ENCODE data around the gene LMX1B. TPM values are rescaled to one million over a fixed set of nuclear protein-coding genes. Genes with fewer than 3 reads are reported as not detected.
"Not testable (repeated sequence)": the region's sequence is repeated elsewhere in the genome, so short reads cannot be mapped to it uniquely, and the experiment has no call there.

LMX1B gene
- total RNA-seq, 2 donors from 2014 or later = not detected

DNA sequence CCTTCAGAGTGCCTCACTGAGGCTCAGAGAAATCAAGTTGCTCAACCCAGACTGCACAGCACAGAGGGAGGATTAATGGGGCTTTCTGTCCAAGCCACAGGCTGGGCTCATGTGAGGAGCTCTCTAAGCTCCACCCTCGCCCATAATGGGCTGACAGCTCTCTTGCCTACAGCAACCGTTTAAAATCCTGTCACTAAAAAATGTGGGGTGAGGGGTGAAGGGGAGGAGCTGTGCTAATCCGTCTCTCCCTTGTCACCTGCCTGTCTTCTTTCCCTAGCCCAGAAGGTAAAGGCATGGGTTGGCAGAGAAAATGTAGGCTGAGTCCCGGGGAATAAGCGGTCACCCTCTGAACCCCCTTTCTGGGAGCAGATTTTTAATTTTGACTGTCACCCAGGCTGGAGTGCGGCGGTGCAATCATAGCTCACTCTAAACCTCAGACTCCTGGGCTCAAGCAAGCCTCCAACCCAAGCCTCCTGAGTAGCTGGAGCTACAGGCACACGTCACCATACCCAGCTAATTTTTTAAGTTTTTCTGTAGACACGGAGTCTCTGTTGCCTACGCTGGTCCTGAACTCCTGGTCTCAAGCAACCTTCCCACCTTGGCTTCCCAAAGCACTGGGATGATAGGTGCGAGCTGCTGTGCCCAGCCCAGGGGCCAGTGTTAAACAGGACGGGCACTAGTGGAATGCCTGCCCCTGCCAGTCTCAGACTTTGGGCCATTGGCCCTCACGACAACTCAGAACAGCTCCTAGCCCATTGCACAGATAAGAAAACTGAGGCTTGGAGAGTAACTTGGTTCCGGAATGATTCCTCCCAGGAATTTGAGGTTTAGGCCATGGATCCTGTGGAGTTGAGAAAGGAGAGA lies 89.5 kb downstream of the LMX1B start:
- DNase-seq (ENCODE audit: low spot score) (peak; percentile 22), ATAC-seq (no peak)
- peaks cover 14 to 21% of the 10 kb centered on the region in 2 donors for H3K4me1 Mint-ChIP-seq (ENCODE audit: low read depth in 2 of 2)
- H3K4me3 Mint-ChIP-seq = no peak overlapping the region
- no peaks in the 10 kb centered on the region for H3K36me3 Mint-ChIP-seq
- no peaks in the 10 kb centered on the region for H3K9me3 Mint-ChIP-seq
- no peak overlapping the region for H3K27ac Mint-ChIP-seq
- H3K27me3 Mint-ChIP-seq = peaks cover 28 to 31% of the 10 kb centered on the region in 2 donors

DNA sequence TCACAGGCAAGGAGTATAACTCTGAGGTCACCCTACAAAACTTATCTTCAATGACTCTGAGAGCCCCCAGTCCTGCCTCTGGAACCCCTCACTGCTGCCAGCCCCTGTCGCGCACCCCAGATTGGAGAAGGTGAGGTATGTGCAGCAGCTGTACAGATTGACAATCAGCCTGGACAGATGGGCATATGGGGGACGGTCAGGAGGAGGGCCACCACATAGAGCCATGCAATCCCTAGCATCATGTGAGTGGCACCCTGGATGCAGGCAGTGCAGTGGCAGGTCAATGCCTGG lies 90.1 kb downstream of the LMX1B start:
- H3K36me3 Mint-ChIP-seq = no peaks in the 10 kb centered on the region

DNA sequence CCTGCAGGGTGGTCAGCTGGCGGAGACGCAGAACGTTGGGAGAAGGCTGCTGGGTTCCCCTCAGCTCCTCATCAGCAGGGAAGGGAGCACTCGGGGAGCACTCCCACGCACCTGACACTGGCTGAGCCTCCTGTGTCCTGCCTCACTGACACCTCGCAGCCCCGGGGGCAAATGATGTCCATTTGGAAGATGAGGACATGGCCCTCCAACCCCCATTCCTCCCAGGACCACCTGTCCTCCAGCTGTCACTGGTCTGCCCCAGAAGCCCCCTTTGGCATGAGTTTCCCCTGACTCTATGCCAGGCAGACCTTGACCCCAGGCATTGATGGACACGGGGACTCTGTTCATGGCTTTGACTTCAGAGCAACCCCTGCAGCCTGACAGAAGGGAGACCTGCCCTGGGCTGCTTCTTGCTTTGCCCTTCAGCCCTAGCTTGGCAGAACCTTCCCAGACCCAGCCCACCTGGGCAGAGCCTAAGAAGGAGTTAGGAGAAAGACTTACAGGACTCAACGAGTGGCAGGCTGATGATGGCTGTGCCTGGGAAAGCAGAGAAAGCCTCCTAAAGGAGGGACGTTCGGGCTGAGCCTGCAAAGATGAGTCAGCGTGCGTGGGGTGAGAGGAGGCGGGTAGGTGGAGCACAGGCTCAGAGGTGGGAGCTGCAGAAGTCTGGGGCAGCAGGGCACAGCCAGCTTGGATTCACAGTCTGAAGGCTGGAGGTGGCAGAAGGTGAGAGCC lies 90.6 kb downstream of the LMX1B start:
- Mint-ChIP-seq H3K4me1 (ENCODE audit: low read depth in 2 of 2) (peaks cover 14 to 21% of the 10 kb centered on the region in 2 donors), H3K9me3 (no peaks in the 10 kb centered on the region), H3K27ac (no peak overlapping the region), H3K36me3 (no peaks in the 10 kb centered on the region), H3K27me3 (peaks cover 28 to 31% of the 10 kb centered on the region in 2 donors), H3K4me3 (no peak overlapping the region)
- no peak for ATAC-seq
- DNase-seq (ENCODE audit: low spot score) = peak; percentile 28

More for the DNA sequence above, 90.1 kb downstream of the LMX1B start:
- H3K4me3 Mint-ChIP-seq = no peak overlapping the region
- H3K27me3 Mint-ChIP-seq = peaks cover 28 to 31% of the 10 kb centered on the region in 2 donors
- DNase-seq (ENCODE audit: low spot score) (peak; percentile 23), ATAC-seq (no peak)
- H3K9me3 Mint-ChIP-seq = no peaks in the 10 kb centered on the region
- H3K27ac Mint-ChIP-seq = no peak overlapping the region
- peaks cover 14 to 21% of the 10 kb centered on the region in 2 donors for H3K4me1 Mint-ChIP-seq (ENCODE audit: low read depth in 2 of 2)

DNA sequence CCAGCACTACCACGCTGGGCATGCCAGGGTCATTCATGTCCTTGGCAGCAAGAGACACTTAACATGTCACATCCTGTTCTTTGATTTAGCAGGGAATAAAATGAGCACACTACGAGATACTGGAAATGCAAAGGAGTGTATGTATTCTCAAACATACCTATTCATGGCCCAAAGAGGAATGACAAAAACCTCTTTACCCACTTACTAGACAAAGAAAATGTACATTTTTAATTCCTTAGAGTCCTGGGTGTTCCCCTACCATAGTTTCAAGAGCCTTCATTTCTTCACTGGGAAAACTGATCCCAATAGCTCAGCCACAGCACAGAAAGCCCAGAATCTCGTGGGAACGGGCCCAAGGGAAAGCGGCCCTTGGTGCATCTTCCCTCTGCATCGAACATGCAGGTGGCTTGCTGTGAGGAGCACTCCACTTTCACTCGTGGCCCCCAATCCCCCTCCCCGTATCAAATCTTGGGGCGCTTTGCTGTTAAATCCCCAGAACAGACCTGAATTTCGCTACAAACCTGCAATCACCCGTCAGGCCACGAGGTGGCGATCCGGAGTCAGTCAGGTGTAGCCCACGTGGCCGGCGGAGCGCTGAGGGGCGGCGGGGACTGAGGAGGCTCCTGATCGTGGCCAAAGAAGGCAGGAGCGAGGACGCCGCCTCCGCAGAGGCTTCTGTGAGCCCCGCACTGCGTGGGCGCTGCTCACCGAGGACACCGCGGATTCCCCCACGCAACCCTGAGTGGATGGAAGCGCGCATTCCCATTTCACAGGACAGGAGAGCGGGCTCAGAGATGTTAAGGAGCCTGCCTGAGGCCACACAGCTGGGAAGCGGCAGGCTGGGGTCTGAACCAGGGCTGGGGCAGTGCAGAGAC lies 91.4 kb downstream of the LMX1B start:
- H3K27me3 Mint-ChIP-seq = peaks cover 28% of the 10 kb centered on the region in 2 donors
- peaks cover 14 to 21% of the 10 kb centered on the region in 2 donors for H3K4me1 Mint-ChIP-seq (ENCODE audit: low read depth in 2 of 2)
- peak overlapping the region; percentile 62 for H3K4me3 Mint-ChIP-seq
- ATAC-seq = peak; percentile 76 to 82
- peak overlapping the region in 1 of 2 donors; percentile 22 for H3K27ac Mint-ChIP-seq
- H3K9me3 Mint-ChIP-seq = no peaks in the 10 kb centered on the region
- peak; percentile 82 for DNase-seq (ENCODE audit: low spot score)
- no peaks in the 10 kb centered on the region for H3K36me3 Mint-ChIP-seq

DNA sequence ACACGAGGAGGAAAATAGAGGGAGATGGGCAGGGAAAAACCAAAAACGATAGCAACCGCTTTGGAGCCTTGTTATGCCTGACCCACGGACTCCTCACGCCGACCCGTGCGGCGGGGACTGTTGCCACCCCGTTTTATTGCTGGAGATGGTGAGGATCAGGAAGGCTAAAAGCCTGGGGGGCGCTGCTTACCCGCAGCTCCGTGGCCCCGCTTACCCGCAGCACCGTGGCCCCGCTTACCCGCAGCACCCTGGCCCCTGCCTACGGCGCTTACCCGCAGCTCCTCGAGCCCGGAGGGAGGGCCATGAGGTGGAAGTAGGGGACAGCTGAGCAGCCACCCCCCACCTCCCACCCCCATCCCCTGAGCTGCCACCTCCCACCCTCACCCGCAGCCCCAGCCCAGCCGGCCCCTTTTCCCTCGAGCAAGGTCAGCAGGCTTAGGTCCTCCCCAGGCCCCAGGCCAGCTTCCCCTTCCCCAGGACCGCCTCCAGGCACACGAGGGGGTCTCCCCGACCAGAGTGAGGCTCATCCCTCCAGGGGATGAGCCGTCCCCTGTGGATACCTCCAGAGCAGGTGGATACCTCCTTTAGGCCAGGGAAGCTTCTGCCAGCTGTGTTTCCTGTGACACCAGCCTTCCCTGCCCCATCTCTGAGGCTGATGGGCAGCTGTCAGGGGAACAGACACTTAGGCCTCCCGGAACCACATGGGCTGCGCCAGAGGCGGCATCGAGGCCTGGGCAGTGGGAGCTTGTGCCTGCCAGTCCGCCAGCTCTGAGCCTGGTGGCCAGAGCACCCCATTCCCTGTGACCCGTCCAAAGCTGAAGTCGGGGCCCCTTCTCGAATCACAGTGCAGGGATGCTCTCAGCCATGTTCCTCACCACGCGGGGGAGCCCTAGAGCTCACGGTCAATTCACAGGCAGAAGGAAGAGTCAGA lies 92.3 kb downstream of the LMX1B start:
- H3K4me1 Mint-ChIP-seq (ENCODE audit: low read depth in 2 of 2) = peaks cover 14 to 21% of the 10 kb centered on the region in 2 donors
- no peaks in the 10 kb centered on the region for H3K36me3 Mint-ChIP-seq
- H3K27ac Mint-ChIP-seq = peak overlapping the region in 1 of 2 donors; percentile 22
- peaks cover 28% of the 10 kb centered on the region in 2 donors for H3K27me3 Mint-ChIP-seq
- ATAC-seq (peak; percentile 78 to 80), DNase-seq (ENCODE audit: low spot score) (no peak)
- no peaks in the 10 kb centered on the region for H3K9me3 Mint-ChIP-seq
- H3K4me3 Mint-ChIP-seq = peak overlapping the region; percentile 62

DNA sequence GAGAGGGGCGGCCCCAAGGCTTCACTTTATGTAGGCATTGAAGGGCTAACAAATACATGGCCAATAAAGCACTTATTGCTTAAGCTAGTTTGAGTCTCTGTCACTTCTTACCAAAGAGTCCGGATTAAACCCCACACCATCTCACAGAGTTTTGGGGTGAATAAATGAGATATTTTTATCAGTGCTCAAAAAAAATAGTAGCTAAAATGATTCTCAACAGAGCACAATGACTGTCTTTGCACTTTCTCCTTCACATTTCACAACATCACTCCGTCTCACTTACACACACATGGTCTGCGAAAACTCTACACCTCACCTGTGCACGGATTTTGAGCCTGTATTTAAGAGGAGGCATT lies 92.9 kb downstream of the LMX1B start:
- ATAC-seq = no peak

DNA sequence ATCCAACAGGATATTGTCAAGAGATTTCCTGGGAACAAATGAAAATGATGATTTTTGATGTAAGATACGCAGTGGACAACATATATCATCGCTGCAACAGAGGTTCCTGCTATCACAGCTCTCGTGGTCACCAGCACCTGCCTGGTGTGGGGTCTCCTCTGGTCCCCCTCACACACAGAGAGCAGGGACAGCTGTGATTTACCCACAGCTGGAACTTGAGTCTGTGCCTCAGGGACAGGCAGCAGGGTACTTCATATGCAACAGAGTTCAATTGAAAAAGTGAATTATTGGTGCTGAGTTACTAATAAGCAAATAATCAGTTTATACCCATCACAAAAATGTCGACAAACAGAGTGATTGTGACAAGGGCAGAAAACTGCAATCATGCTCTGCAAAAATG lies 93.4 kb downstream of the LMX1B start:
- Mint-ChIP-seq H3K4me3 (no peak overlapping the region), H3K27me3 (peaks cover 18 to 25% of the 10 kb centered on the region in 2 donors), H3K4me1 (ENCODE audit: low read depth in 2 of 2) (peaks cover 14 to 21% of the 10 kb centered on the region in 2 donors), H3K27ac (no peak overlapping the region), H3K9me3 (no peaks in the 10 kb centered on the region), H3K36me3 (no peaks in the 10 kb centered on the region)
- ATAC-seq (no peak), DNase-seq (ENCODE audit: low spot score) (no peak)

More for the DNA sequence above, 92.9 kb downstream of the LMX1B start:
- Mint-ChIP-seq H3K36me3 (no peaks in the 10 kb centered on the region), H3K27me3 (peaks cover 22 to 28% of the 10 kb centered on the region in 2 donors), H3K4me1 (ENCODE audit: low read depth in 2 of 2) (peaks cover 14 to 21% of the 10 kb centered on the region in 2 donors), H3K4me3 (no peak overlapping the region), H3K9me3 (no peaks in the 10 kb centered on the region), H3K27ac (no peak overlapping the region)
- no peak for DNase-seq (ENCODE audit: low spot score)

DNA sequence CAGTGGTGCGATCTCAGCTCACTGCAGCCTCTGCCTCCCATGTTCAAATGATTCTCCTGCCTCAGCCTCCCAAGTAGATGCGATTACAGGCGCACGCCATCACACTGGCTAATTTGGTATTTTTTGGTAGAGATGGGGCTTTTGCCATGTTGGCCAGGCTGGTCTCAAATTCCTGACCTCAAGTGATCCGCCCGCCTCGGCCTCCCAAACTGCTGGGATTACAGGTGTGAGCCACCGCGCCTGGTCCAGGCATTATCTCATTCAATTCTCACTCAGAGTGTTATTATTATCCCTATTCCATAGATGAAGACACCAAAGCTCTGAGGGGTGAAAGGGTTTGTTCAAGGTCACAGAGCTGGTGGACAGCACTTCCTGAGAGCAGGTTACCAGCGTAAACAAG lies 94.0 kb downstream of the LMX1B start:
- not testable (repeated sequence) for H3K9me3 Mint-ChIP-seq; H3K36me3 Mint-ChIP-seq; H3K27ac Mint-ChIP-seq; DNase-seq (ENCODE audit: low spot score); ATAC-seq; H3K4me3 Mint-ChIP-seq
- peaks cover 15 to 21% of the 10 kb centered on the region in 2 donors for H3K27me3 Mint-ChIP-seq
- peaks cover 14 to 21% of the 10 kb centered on the region in 2 donors for H3K4me1 Mint-ChIP-seq (ENCODE audit: low read depth in 2 of 2)

DNA sequence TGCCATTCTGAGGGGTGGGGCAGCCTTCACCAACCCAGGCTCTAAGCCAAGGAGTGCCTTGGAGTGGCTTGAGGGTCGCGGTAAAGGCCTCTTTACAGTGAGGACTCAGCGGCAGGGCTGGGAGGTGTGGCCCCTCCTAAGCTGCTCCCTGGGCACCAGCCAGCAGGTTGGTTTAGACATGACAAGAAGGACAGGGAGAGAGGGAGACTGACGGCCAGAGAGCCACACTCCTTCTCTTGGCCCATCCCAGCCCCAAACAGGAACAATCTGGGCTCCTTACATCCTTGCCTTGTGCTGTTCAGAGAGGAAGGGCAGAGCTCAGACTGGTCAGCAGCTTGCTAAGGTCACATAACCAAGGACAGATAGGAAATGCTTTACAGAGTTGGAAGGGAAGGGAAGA lies 94.5 kb downstream of the LMX1B start:
- ATAC-seq (no peak), DNase-seq (ENCODE audit: low spot score) (no peak)
- Mint-ChIP-seq H3K9me3 (no peaks in the 10 kb centered on the region), H3K36me3 (no peaks in the 10 kb centered on the region), H3K4me1 (ENCODE audit: low read depth in 2 of 2) (peaks cover 14 to 21% of the 10 kb centered on the region in 2 donors), H3K27me3 (peaks cover 15 to 21% of the 10 kb centered on the region in 2 donors), H3K27ac (no peak overlapping the region), H3K4me3 (no peak overlapping the region)

DNA sequence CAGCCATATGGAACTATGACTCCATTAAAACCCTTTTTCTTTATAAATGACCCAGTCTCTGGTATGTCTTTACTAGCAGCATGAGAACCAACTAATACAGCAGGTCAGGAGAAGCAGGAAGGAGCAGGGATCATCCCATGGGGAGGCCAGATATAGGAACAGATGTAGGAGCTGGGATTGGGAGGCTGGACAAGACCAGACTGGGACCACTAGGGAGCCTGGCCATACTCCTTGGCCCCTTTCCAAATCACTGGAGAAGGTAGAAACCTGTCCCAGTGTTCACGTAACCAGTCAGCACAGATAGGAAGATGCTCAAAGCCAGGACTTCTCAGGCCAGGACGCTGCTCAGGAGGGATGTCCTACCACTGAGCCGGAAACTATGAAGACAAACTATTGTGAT lies 95.5 kb downstream of the LMX1B start:
- DNase-seq (ENCODE audit: low spot score) (no peak), ATAC-seq (no peak)
- Mint-ChIP-seq H3K27me3 (peaks cover 13 to 14% of the 10 kb centered on the region in 2 donors), H3K36me3 (no peaks in the 10 kb centered on the region), H3K4me3 (no peak overlapping the region), H3K27ac (no peak overlapping the region), H3K4me1 (ENCODE audit: low read depth in 2 of 2) (peaks cover 14 to 21% of the 10 kb centered on the region in 2 donors), H3K9me3 (no peaks in the 10 kb centered on the region)

DNA sequence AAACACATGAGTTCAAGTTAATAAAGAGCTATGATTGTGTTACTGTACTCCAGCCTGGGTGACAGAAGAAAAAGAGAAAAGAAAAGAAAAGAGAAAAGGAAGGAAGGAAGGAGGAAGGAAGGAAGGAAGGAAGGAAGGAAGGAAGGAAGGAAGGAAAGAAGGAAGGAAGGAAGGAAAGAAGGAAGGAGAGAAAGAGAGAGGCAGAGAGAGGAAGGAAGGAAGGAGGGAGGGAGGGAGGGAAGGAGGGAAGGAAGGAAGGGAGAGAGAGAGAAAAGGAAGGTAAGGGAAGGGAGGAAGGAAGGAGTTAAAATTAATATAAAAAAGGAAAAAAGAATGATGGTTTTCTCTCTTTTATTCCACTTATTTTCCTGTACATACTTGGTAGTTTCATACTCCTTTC lies 101.7 kb downstream of the LMX1B start:
- DNase-seq (ENCODE audit: low spot score) (no peak), ATAC-seq (no peak)
- no peaks in the 10 kb centered on the region for H3K9me3 Mint-ChIP-seq
- H3K4me3 Mint-ChIP-seq = no peak overlapping the region
- H3K4me1 Mint-ChIP-seq (ENCODE audit: low read depth in 2 of 2) = peaks cover 17 to 23% of the 10 kb centered on the region in 2 donors
- no peak overlapping the region for H3K27ac Mint-ChIP-seq
- no peaks in the 10 kb centered on the region for H3K36me3 Mint-ChIP-seq
- H3K27me3 Mint-ChIP-seq = no peaks in the 10 kb centered on the region

DNA sequence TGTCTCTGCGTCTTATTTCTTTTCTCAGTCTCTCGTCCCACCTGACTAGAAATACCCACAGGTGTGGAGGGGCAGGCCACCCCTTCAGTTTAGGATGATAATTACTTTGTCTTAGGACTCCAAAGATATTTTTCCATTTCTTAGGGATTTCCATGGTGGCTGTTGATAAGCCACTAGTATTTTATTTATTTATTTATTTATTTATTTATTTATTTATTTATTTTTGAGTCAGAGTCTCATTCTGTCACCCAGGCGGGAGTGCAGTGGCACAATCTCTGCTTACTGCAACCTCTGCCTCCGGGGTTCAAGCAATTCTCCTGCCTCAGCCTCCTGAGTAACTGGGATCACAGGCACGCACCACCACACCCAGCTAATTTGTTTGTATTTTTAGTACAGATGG lies 103.7 kb downstream of the LMX1B start:
- DNase-seq (ENCODE audit: low spot score); H3K4me3 Mint-ChIP-seq; H3K27me3 Mint-ChIP-seq; H3K36me3 Mint-ChIP-seq; H3K27ac Mint-ChIP-seq; H3K9me3 Mint-ChIP-seq; ATAC-seq: not testable (repeated sequence)
- H3K4me1 Mint-ChIP-seq (ENCODE audit: low read depth in 2 of 2) = peaks cover 33 to 41% of the 10 kb centered on the region in 2 donors
